Measurements from ENCODE around the gene PIGW.
A peak's percentile ranks its signal among the peaks of the same experiment; 100 is the strongest.

Gene PIGW

DNA sequence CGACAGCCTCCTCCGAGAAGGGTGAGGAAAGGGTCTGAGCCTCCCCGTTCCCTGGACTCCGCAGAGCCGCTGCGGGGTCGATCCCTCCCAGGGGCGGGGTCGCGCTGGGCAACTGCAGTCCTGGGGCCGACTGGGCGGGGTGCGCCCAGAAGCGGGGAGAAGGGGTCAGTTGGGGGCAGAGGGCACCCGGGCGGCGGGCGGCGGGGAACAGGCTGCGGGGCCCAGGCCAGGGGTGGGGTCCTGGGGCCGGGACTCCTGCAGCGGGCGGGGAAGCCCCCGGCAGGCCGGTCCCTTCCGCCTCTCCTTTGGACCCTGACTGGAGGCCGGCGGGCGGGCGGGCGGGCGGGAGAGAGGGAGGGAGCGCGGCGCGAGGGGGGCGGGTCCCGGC is 10.3 kb downstream of the PIGW start:
- DNase-seq (ENCODE audit: low spot score) (no peak), FAIRE-seq (no peak)

DNA sequence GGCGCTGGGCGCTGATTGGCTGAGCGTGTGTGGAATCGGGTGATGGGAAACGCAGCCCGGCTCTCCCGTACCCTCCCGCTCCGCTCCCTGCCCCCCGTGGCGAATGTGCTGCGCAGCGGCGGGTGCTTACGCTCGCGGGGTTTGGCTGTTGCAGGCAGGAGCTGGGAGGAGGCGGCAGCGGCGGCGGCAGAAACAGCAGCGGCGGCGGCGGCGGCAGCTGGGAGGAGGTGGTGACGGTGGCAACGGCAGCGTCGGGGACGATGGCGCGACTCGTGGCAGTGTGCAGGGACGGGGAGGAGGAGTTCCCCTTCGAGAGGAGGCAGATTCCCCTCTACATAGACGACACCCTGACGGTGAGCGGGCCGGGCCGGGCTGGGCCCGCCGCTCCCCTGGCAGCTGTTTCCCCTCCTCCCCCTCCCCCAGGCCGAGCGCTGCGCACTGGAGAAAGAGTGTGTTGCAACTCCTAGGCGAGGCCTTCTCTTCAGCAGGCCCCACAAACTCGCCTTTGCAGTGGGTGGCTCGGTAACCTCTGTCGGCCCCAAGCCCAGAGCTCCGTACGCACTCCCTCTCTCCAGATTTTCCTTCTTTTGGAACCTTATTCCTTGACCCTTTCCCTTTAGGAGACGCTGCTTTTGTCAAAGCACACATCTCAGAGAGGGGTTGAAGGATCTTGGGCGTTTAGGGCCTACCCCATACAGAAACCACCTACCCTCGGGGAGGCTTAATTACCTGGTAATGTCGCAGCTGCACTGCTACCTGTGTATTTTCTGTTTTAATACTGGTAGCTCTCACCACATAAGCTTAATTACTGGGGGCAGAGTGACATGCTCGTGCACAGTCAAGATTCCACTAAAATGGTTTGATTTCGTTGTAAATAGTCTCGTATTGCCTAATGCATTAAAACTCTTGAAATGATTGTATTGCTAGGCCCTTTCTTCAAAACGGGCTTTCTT is 11.0 kb downstream of the PIGW start:
- no peak for FAIRE-seq
- DNase-seq (ENCODE audit: low spot score) = peak; percentile 92

DNA sequence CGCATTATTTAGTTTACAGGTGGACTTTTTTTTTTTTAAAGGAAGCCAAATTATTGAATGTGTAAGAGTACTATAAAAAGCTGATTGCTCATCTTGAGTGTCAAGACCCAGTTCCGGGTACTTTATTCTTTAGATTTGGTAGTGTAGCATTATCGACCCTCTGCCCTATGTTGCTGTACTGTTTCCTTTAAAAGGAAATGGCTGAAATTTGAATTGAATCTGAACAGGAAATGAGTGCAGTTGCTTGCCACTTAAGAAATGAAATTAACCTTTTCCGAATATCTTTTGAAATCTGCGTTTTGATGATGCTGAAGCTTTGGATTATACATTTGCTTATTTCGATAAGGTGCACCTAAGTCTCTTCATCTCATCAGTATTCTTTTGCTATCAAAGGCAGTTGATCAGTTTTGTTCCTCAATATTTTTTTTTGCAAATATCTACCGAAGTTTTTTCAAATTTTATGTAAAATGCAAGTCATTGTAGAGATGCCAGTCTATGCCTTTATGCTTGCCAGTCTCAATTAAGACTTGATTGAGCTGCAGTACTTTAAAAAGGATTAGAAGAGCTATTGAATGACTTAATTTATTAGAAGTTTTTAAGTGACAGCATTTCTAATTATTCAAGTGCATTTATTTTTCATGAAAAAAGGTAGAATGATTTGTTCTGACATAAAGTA is 11.8 kb downstream of the PIGW start:
- DNase-seq (ENCODE audit: low spot score) = no peak
- FAIRE-seq = no peak

DNA sequence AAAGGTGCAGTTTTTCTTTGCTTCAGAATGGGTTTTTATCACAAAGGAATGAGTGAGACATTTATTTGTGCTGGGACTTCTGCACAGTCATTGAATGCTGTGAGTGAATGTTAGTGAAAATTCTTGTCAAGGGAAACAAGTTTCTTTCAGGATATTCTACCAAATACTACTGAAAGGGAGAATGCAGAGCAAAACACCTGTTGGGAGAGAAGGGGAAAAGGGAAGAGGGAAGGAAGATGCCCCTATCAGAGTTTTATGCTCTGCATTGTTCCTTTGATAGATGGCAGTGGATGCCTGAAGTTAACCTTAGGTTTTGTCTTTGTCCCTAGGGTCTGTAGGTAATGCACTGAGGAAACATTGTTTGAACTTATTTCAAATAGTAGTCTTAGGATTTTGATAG is 13.0 kb downstream of the PIGW start:
- FAIRE-seq (no peak), DNase-seq (ENCODE audit: low spot score) (no peak)

DNA sequence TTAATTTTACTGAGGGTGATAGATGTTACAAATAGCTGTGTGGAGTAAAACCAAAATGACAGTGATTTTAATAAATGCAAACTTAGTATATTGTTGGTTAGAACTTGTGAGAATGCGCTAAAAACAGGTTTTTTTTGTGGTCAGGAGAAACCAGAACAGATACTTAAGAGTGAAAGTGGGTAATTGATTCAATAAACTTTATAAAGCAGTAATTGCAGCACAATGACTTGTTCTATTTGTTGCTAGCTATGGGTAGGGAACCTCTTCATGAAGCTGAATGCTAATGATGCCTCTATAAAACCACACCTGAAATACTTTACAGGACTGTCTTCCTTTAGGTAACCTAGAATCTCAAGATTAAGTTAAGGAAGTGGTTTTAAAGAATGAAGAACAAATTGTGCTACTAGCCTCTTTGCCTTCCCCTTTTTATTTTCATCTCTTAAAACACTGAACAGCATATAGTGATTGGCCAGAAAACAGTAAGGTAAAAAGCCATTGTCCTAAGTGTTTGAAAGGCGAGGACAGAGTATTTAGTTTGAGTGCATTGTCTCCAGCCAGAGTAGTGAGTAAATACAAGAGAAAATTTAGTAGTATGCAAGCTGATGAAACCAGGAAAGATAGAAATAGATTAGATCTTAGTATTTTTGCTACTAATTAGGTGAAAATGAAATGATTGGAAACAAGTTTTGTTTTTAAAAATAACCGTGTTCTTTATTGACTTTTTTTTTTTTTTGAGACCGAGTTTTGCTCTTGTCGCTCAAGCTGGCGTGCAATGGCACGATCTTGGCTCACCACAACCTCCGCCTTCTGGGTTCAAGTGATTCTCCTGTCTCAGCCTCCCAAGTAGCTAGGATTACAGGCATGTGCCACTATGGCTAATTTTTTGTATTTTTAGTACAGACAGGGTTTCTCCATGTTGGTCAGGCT is 16.0 kb downstream of the PIGW start:
- FAIRE-seq = no peak
- no peak for DNase-seq (ENCODE audit: low spot score)

DNA sequence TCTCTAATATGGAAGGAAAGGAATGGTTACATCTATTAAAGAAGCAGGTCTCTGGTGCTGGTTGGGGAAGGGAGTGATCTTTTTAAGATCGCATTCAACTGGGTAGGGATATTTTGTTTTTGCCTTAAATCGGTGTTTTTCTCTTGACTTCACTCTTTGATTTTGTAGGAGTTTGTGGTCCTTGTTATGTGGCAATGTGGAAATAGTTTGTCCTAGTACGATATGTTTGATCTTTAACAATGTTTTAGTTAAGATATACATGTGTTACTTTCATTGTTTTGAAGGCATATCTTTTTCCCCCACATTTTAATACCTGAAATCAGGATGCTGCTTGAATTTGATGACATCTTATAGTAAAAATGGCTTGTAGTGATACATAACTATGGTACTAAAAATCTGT is 18.7 kb downstream of the PIGW start:
- FAIRE-seq (no peak), DNase-seq (ENCODE audit: low spot score) (no peak)

DNA sequence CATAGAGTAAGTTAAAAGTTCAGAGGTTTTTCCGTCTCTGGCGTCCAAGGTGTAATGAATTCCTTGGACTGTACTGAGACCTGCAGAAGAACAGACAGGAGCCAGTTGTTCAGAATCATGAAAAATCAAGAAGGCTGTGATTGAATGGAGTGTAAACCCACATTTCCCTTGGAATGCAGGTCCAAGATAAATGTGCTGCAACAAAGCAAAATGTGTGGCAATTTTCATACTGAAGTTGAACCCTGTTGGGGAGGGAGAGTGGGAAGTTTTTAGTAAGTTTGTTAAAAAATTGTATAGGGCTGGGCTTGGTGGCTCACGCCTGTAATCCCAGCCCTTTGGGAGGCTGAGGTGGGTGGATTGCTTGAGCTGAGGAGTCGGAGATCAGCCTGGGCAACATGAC is 31.3 kb downstream of the PIGW start:
- DNase-seq (ENCODE audit: low spot score) (no peak), FAIRE-seq (no peak)

DNA sequence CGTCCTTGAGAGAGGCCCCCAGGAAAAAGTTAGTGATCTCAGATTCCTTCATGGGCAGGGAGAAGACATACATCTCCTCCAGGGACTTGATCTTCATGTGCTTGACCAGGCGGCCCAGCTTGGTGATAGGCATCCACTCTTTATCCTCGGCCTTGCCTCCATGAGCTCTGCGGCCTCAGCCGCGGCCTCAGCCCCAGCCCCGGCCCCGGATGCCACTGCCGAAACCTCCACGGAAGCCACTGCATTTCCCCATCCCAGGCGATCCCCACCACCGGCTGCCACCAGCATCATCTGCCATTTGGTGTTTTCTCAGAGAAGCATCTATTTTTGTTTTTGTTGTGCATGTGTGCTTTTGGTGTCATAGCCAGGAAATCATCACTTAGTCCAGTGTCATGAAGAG is 40.2 kb downstream of the PIGW start:
- DNase-seq (ENCODE audit: low spot score) (no peak), FAIRE-seq (no peak)

DNA sequence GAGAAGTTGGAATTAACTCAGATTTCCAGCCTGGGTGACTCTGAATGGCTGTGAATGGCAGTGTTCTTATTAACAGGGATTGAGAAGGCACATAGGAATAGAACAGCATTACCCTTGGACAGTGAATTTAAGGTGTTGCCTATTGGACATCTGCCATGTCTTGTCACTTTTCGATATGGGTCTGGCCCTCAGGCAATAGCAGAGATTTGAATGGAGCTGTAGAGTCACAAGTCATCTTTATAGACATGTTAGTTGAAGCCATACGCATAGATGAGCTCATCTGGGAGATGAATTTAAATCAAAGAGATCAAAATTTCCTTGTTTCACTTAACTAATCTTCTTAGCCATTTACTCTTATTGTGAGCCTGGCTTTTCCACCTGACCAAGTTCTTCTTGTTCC is 42.0 kb downstream of the PIGW start:
- FAIRE-seq (no peak), DNase-seq (ENCODE audit: low spot score) (no peak)

DNA sequence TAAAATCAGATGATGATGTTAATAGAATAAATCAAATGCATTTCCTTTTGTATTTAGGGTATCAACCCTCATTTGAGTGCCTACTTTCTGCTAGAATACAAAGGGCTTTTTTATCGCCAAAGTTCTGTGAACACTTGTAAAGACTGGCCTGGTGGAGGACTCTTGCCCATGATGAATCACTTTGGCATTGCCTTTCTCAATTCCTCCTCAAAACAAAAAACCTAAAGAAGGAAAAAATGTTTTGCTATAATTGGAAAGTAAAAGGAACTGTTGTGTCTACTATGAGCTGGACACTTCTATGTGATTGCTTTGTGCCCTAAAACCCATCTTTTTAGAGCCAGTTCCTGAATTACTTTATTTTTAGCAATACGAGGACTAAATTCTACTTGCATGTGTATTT is 43.9 kb downstream of the PIGW start:
- no peak for DNase-seq (ENCODE audit: low spot score)
- no peak for FAIRE-seq

DNA sequence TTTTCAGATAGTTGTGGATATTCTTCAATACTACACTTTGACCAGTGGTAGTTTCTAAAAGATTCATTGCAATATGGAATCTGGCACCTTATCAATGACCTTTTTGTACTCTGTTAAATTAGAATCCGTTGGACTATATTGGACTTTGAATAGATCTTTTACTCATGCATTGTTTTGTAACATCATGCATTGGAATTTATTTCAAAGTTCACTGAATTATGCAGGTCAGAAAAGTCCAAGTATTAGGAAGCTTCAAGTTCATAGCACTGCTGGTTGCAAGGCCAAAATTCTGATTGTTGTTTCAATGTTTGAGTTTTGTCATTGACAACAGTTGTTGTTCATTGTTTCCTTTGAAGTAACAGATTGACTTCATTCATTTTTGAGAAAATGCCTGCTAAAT is 49.0 kb downstream of the PIGW start:
- DNase-seq (ENCODE audit: low spot score) (no peak), FAIRE-seq (no peak)

DNA sequence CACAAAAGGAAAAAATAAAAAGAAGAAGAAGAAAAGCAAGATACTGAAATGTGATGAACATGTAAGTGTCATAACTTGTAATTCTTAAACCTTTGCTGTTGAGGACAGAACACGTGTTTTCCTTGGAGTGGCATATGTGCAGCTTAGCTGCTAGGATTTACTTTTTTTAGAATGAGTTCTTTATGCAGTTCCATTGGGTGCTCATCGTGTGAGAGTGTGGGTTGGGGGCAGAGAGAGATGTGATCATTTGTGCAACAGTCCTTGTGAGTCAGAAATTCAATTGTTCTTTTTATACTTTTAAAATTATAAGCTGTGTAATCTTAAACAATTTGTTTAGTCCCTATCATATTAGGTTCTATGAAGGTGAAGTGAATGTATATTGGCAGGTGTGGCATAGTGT is 51.4 kb downstream of the PIGW start:
- DNase-seq (ENCODE audit: low spot score) = no peak
- no peak for FAIRE-seq
